K562 (cell line): ENCODE data around the gene B4GALT5. TPM values are rescaled to one million over a fixed set of nuclear protein-coding genes. Genes with fewer than 3 reads are reported as not detected.

Experiments used
- ATAC-seq: fragments of 200-7000 bp; cut with Tn5 transposase; 3 replicates; pipeline ENCODE4 v1.9.1; 2020; ENCODE audit warnings: moderate library complexity
- BruUV-seq: library from RNA; stranded (reverse); fragments of 400-500 nt; replicated peaks from 2 replicates; lab custom pipeline; 2021; lab: Mats Ljungman, UMichigan
- CTCF ChIA-PET: fragments of 300-600 bp; formaldehyde crosslinking; extraction: SDS; loops from one replicate; lab custom pipeline; 2021; ENCODE audit warnings: low intra/inter-chr PET ratio; lab: Yijun Ruan, JAX
- POLR2A ChIA-PET: fragments of 300-600, 350-650 bp; sonication (Branson Sonifier 250); formaldehyde crosslinking; extraction: SDS; loops from one replicate; lab custom pipeline; 2021; ENCODE audit warnings: antibody characterized with exemption, inconsistent platforms; lab: Yijun Ruan, JAX
- DNase-seq, 4 experiments: peaks; one replicate each; pipeline versions ENCODE4 v3.0.0 to v3.0.0-alpha.2; 2011 to 2018; ENCODE audit warnings: low spot score in 3 of 4, mixed read lengths in 3 of 4; ENCODE audit errors: extremely low read depth in 1 of 4
- FAIRE-seq: peaks from 2 replicates; lab custom pipeline; 2011; peaks lifted over from hg19 to GRCh38; lab: Jason Lieb, UNC
- H2AFZ ChIP-seq: 2 replicates; pipeline ENCODE4 v1.6.0; 2011; ENCODE audit warnings: low read depth, low read length, control low read depth, inconsistent platforms
- H3K27ac ChIP-seq: fragments of 200-600 bp; 3 replicates; pipeline ENCODE4 v1.8.0; 2011; ENCODE audit warnings: low read depth, mild to moderate bottlenecking, control low read depth, inconsistent platforms, low read length, moderate library complexity, mixed read lengths; ENCODE audit errors: extremely low read depth
- H3K27me3 ChIP-seq, 2 experiments: fragments of 300-600 bp in 1 of 2; 2 replicates in 1 of 2; 3 replicates in 1 of 2; pipeline versions ENCODE4 v1.6.0 to v1.8.0; 2011; ENCODE audit warnings: inconsistent platforms in 2 of 2, low read length in 2 of 2, mild to moderate bottlenecking in 1 of 2, mixed read lengths in 1 of 2, moderate library complexity in 1 of 2; ENCODE audit not compliant: control insufficient read depth in 2 of 2, insufficient read depth in 2 of 2
- H3K36me3 ChIP-seq: fragments of 300-600 bp; 3 replicates; pipeline ENCODE4 v1.8.0; 2011; ENCODE audit warnings: mild to moderate bottlenecking, low read length, inconsistent platforms; ENCODE audit not compliant: control insufficient read depth, insufficient read depth
- H3K4me1 ChIP-seq, 2 experiments: fragments of 200-600 bp in 1 of 2; replicated peaks in 1 of 2; 2 replicates in 1 of 2; 3 replicates in 1 of 2; pipeline versions ENCODE4 v1.5.1 to v1.8.0; 2011; ENCODE audit warnings: inconsistent platforms in 2 of 2, low read length in 2 of 2, mild to moderate bottlenecking in 1 of 2, mixed read lengths in 1 of 2, moderate library complexity in 1 of 2; ENCODE audit not compliant: control insufficient read depth in 2 of 2, insufficient read depth in 2 of 2
- H3K4me2 ChIP-seq: 2 replicates; pipeline ENCODE4 v1.6.1; 2011; ENCODE audit warnings: low read length, control low read depth, inconsistent platforms, mixed read lengths; ENCODE audit not compliant: insufficient read depth
- H3K4me3 ChIP-seq: fragments of 200-600 bp; sonication (generic), shearing (Covaris generic); 2 replicates; pipeline ENCODE4 v1.5.1; 2016; ENCODE audit warnings: control low read depth, inconsistent platforms
- H3K79me2 ChIP-seq: fragments of 200-600 bp; 3 replicates; pipeline ENCODE4 v1.8.0; 2011; ENCODE audit warnings: low read length, inconsistent platforms; ENCODE audit not compliant: control insufficient read depth, insufficient read depth
- H3K9ac ChIP-seq, 2 experiments: 2 replicates each; pipeline versions ENCODE4 v1.6.0 to v1.6.1; 2011; ENCODE audit warnings: low read depth in 2 of 2, low read length in 2 of 2, control low read depth in 1 of 2, inconsistent platforms in 1 of 2, mild to moderate bottlenecking in 1 of 2, mixed read lengths in 1 of 2; ENCODE audit not compliant: insufficient read depth in 1 of 2
- H3K9me1 ChIP-seq: one replicate; pipeline ENCODE4 v1.6.0; 2011; ENCODE audit warnings: inconsistent platforms, mild to moderate bottlenecking, low read length, moderate library complexity; ENCODE audit not compliant: control insufficient read depth, insufficient read depth
- H3K9me3 ChIP-seq: replicated peaks from 2 replicates; pipeline ENCODE4 v1.5.1; 2011; ENCODE audit warnings: low read depth, low read length, inconsistent platforms; ENCODE audit not compliant: control insufficient read depth, insufficient read depth
- H4K20me1 ChIP-seq: replicated peaks from 2 replicates; pipeline ENCODE4 v1.6.1; 2011; ENCODE audit warnings: low read length, inconsistent platforms, mixed read lengths; ENCODE audit not compliant: control insufficient read depth, insufficient read depth
- CBX2 ChIP-seq: fragments of 200-600 bp; sonication (generic); IDR thresholded peaks from one replicate; pipeline ENCODE4 v1.6.1; 2012; ENCODE audit warnings: mild to moderate bottlenecking, low read length, inconsistent platforms; ENCODE audit not compliant: insufficient read depth, poor library complexity, severe bottlenecking
- MTF1 ChIP-seq: fragments of 250-450 bp; sonication (Bioruptor Pico); IDR thresholded peaks from 2 replicates; pipeline ENCODE4 v1.9.0; 2021; ENCODE audit warnings: moderate library complexity, mild to moderate bottlenecking, inconsistent platforms, borderline replicate concordance
- WGBS: fragments of 100-300 bp; shearing (Covaris generic); methylation state at CpG from one replicate; pipeline ENCODE4 v1.1.6; 2016; ENCODE audit warnings: low coverage, mixed read lengths; ENCODE audit not compliant: insufficient coverage; ENCODE audit errors: missing lambda C conversion rate; 5-methylcytosine and 5-hydroxymethylcytosine counted together
- in situ Hi-C: fragments of 300-500 bp; cut with MboI; formaldehyde crosslinking; loops from 4 replicates; pipeline ENCODE4 v1.15.0; 2018; ENCODE audit warnings: inconsistent platforms, mixed read lengths
- intact Hi-C: fragments of 100-400 bp; cut with micrococcal nuclease; formaldehyde crosslinking; loops from 2 replicates; pipeline ENCODE4 v1.14.2; 2022
- polyA plus RNA-seq, 8 experiments: library from polyadenylated mRNA; depleted of rRNA in 4 of 8; stranded (reverse) in 5 of 8; unstranded in 3 of 8; fragments of >200 nt; fragmentation: Nextera tagmentation in 2 of 8; fragmentation: Illumina TruSeq in 1 of 8; extraction: Ambion mirVana in 2 of 8; extraction: Trizol in 1 of 8; gene quantifications; 2 replicates each; pipeline versions ENCODE4 v1.2.1 to v1.2.3, GENCODE V29; 2011 to 2014; ENCODE audit warnings: inconsistent platforms in 1 of 8, missing spikeins in 1 of 8
- total RNA-seq, 7 experiments: library from RNA; depleted of rRNA in 6 of 7; stranded (reverse); fragments of >200 nt in 6 of 7; fragmentation: Illumina TruSeq in 2 of 7; extraction: Trizol in 2 of 7; gene quantifications; 2 replicates each; pipeline versions ENCODE4 v1.2.1 to v1.2.3, GENCODE V29; 2011 to 2021; ENCODE audit warnings: low replicate concordance in 1 of 7
- TF ChIP-seq, protein P1 (sequence below): sonication (generic); IDR thresholded peaks from 2 replicates; pipeline ENCODE4 v1.6.1; 2016
- TF ChIP-seq, protein P2 (sequence below), 2 experiments: IDR thresholded peaks; 2 replicates each; pipeline ENCODE4 v1.6.1; 2012; ENCODE audit warnings: improper control_type of control experiment in 2 of 2, low read depth in 2 of 2, low read length in 2 of 2, borderline replicate concordance in 1 of 2

The B4GALT5 gene
- total and polyA plus RNA-seq, 9 of the 15 experiments (the other 6 are each of a cell fraction or from before 2014, with no cell fraction given), result 8.5 to 32.6 (median 23.4) TPM

DNA sequence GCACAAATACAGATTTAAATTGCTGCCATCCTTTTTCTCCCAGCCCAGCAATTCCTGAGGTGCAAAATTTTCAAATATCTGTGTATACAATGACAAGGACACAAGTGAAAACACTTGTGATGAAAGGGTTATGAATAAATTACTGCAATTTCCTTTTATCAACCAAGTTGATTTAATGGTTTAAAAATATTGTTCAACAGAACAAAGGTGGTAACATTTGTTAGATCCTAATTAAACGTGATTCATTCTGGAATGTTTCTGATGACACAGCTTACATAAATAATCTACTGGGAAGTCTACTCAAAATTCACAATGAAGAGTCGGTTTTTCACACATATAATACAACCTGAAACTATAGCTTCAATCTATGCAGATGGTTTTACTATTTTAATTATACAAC is 17.1 kb downstream of the B4GALT5 start:
- no peak for FAIRE-seq
- H3K36me3 ChIP-seq, result peaks cover 5% of the 10 kb centered on the region; the same call in 2 of the 3 replicates
- no peak overlapping the region for H2AFZ ChIP-seq
- ChIA-PET CTCF (interaction anchor here (0.6 kb wide), 1 partner anchor 9 kb away, joined by 3 read pairs; no protein-coding TSS in a partner anchor), POLR2A (interaction anchor here (0.9 to 1.6 kb wide), 3 partner anchors 10 to 34 kb away, joined by 3 to 6 read pairs (median 4); no protein-coding TSS in a partner anchor)
- H3K9me1 ChIP-seq, result no peaks in the 10 kb centered on the region
- peaks cover 6 to 33% of the 10 kb centered on the region in 2 experiments; a peak in 4 of 5 replicates for H3K4me1 ChIP-seq
- no peaks in the 10 kb centered on the region for H3K9me3 ChIP-seq
- no peak overlapping the region for H3K4me3 ChIP-seq
- H3K4me2 ChIP-seq, result no peak overlapping the region
- no peak for TF ChIP-seq CBX2
- TF ChIP-seq, protein P1, sequence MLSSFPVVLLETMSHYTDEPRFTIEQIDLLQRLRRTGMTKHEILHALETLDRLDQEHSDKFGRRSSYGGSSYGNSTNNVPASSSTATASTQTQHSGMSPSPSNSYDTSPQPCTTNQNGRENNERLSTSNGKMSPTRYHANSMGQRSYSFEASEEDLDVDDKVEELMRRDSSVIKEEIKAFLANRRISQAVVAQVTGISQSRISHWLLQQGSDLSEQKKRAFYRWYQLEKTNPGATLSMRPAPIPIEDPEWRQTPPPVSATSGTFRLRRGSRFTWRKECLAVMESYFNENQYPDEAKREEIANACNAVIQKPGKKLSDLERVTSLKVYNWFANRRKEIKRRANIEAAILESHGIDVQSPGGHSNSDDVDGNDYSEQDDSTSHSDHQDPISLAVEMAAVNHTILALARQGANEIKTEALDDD, result no peak
- TF ChIP-seq, protein P2, sequence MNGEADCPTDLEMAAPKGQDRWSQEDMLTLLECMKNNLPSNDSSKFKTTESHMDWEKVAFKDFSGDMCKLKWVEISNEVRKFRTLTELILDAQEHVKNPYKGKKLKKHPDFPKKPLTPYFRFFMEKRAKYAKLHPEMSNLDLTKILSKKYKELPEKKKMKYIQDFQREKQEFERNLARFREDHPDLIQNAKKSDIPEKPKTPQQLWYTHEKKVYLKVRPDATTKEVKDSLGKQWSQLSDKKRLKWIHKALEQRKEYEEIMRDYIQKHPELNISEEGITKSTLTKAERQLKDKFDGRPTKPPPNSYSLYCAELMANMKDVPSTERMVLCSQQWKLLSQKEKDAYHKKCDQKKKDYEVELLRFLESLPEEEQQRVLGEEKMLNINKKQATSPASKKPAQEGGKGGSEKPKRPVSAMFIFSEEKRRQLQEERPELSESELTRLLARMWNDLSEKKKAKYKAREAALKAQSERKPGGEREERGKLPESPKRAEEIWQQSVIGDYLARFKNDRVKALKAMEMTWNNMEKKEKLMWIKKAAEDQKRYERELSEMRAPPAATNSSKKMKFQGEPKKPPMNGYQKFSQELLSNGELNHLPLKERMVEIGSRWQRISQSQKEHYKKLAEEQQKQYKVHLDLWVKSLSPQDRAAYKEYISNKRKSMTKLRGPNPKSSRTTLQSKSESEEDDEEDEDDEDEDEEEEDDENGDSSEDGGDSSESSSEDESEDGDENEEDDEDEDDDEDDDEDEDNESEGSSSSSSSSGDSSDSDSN (IDR thresholded peaks at IDR 0.05; ENCODE audit: borderline replicate concordance in 1 of 2, low read depth in 2 of 2, low read length in 2 of 2), result no peak
- no peak for TF ChIP-seq MTF1 (CRISPR knock-in tag)
- intact Hi-C loops, result no loop called here
- H3K9ac ChIP-seq, result no peak overlapping the region
- no peaks in the 10 kb centered on the region for H3K27me3 ChIP-seq
- 65% methylated on average over 2 of the region's 2 CpGs for WGBS
- peaks cover 100% of the 10 kb centered on the region for H3K79me2 ChIP-seq
- no peak for DNase-seq
- BruUV-seq, result no TSS peak
- H4K20me1 ChIP-seq, result peaks cover 10% of the 10 kb centered on the region
- H3K27ac ChIP-seq, result no peak overlapping the region
- ATAC-seq, result no peak
- in situ Hi-C loops, result no loop called here
